ENCODE measurements around the gene C15orf61.
A peak's percentile ranks its signal among the peaks of the same experiment; 100 is the strongest.

The C15orf61 gene

DNA sequence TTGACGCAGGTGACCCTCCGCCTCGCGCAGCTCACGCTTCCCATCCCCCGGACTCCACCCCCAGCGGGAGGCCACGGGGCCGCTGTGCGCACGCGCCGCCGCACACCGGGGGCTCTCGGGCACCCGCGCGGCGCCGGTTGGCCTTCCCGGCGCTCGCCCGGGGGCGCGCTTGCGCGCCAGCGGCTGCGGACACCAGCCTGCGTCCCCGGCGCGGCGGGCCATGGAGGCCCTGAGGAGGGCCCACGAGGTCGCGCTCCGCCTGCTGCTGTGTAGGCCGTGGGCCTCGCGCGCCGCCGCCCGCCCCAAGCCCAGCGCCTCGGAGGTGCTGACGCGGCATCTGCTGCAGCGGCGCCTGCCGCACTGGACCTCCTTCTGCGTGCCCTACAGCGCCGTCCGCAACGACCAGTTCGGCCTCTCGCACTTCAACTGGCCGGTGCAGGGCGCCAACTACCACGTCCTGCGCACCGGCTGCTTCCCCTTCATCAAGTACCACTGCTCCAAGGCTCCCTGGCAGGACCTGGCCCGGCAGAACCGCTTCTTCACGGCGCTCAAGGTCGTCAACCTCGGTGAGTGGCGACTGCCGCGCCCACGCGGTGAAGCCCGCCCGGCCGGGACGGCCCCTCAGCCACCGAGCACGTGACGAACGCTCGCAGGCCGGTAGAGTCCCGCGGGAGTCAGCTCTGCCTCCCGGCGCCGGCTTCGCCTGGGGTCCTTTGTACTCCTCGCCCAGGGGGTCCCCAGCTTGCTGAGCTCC, at the start of gene C15orf61:
C15orf61 (plus strand) TSS at position 103 of the 754 bp plus-strand sequence; CDS start at position 221, 118 bp downstream.
- DNase-seq (ENCODE audit: low read depth in 2 of 2), result peak; percentile 81

DNA sequence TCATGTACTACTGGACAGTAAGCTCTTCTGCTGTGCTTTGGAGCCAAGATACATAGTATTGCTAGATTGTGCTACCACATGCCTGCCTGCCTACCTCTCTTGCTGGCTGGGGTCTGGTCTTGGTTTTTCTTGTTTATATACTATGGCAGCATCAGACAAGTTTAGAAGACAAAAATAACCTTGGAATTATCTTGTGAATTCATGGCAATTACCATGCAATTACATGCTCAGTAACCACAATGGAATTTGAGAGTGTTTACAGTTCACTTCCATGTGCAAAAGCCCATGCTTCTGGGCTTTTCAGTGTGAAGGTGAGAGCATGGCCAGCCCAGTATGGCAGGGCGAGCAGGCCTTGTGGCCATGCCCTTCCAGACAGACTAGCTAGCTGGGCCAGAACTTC, 48.0 kb upstream of the C15orf61 start:
- no peak for DNase-seq (ENCODE audit: low read depth in 2 of 2)

GRCh38 chr15:67474405-67475110, 46.4 kb upstream of the C15orf61 start:
- no peak for DNase-seq (ENCODE audit: low read depth in 2 of 2)

DNA sequence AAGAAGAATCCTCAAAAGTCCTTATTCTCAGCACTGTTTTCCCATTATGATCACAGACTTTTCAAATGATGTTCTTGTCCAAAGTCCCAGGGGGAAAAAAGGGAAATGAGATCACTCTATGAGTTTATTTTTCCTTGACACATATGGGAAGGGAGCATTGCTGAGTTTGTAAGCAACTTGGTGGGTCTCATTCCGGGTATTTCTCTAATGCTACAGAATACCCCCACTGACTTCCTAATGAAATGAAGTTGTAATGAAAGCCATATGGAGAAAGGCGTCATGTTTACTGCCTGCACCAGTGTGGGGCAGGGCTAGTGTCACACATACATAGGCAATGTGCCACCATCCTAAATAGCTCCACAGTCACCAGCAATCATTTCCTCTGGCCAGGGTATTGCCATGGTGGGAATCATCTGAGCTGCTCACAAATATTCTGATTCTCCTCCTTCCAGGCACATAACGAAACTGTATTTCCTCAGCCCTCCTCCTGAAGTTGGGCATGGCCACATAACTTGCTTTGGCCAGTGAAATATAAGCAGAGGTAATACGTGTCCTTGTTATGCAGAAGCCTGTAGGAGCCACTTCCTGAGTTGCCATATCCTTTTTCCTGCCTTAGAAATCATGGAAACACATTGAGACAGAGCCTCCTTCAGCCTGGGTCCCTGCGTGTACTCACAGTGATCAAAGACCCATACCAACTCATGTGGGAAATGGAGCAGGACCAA, 41.0 kb upstream of the C15orf61 start:
- no peak for DNase-seq (ENCODE audit: low read depth in 2 of 2)

- DNase-seq (ENCODE audit: low read depth in 2 of 2), result no peak
Measured at GRCh38 chr15:67480741-67481140, 40.2 kb upstream of the C15orf61 start.

GRCh38 chr15:67481680-67482079, 39.3 kb upstream of the C15orf61 start:
- no peak for DNase-seq (ENCODE audit: low read depth in 2 of 2)

DNA sequence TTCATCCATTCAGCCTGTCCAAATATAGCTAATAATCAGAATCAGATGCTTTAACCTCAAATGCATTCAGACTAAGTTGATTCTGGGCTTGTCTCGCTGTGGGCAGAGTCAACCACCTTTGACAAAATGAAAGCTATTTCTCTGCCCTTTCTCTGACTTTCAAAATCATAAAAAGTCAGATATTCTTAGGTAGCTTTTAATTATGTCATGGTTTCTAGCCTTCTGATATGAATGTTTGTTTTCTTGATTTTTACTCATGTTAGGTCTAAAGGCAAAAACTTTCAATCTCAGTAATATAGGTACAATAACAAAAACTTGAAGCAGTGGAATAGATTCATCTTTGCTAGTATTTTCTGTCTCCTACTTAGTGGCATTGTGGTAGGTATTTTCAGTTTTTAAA, 25.3 kb upstream of the C15orf61 start:
- no peak for DNase-seq (ENCODE audit: low read depth in 2 of 2)

- no peak for DNase-seq (ENCODE audit: low read depth in 2 of 2)
Measured at GRCh38 chr15:67501177-67501835, 19.6 kb upstream of the C15orf61 start.

DNA sequence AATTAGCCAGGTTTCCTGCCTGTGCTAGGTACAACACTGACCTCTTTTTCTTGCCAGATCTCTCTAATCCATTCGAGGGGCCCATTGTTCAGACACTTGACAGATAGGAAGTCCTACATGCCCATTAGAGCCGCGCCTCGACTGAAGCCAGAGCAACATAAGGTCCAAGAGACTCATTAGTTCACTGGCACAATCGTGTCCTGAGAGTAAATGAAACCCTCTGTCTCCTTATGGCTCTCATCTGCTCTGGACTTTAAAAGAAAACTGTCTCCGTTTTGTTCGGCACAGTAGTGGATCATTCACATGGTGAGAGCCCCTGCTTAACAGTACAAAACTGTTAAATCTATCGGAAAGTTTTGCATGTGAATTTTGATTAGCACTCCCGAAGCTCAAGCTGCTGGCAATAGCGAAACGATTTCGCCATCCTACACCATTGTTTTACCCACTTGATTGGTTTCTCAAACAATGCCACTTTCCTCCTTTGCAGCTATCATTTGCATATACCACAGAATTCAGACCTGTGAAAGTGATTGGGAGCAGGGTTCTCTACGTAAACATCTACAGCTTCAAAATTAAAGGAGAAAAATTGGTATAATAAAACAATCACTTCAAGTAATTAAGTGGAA, 19.0 kb upstream of the C15orf61 start:
- DNase-seq (ENCODE audit: low read depth in 2 of 2), result no peak

DNA sequence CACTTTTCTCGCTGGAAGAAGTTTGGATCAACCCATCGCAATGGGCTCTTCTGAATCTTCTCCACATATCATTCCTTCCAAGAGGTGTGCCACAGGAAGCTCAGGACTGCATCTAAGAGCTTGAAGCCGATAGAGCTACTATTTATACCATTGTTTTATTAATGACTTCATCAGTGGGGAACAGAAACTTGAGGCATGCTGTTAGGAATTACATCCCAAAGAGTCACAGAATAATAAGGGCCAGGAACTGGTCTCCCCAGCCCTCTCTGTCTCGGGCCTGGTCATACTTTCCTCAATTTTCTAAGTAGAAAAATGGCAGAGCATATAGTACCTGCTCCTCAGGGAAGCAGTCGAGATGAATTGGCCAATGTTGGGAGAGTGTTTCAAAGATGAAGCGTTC, 16.9 kb upstream of the C15orf61 start:
- no peak for DNase-seq (ENCODE audit: low read depth in 2 of 2)

DNA sequence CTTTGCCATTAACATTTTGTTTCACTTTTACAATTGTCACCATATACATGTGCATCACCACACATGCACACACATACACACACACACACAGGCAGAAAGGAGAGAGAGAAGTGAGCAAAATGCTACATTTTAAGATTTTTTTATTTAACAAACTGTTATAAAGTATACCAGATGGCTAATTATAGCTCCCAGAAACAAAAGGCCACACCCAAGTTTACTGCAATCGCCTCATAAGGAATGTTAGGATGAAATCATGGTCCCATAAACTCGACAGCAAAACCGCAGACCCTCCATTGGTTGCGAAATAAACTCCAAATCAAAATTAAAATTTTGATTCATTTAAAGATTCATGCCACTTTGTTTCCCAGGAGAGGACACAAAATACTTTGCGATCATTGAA, 16.1 kb upstream of the C15orf61 start:
- no peak for DNase-seq (ENCODE audit: low read depth in 2 of 2)

DNA sequence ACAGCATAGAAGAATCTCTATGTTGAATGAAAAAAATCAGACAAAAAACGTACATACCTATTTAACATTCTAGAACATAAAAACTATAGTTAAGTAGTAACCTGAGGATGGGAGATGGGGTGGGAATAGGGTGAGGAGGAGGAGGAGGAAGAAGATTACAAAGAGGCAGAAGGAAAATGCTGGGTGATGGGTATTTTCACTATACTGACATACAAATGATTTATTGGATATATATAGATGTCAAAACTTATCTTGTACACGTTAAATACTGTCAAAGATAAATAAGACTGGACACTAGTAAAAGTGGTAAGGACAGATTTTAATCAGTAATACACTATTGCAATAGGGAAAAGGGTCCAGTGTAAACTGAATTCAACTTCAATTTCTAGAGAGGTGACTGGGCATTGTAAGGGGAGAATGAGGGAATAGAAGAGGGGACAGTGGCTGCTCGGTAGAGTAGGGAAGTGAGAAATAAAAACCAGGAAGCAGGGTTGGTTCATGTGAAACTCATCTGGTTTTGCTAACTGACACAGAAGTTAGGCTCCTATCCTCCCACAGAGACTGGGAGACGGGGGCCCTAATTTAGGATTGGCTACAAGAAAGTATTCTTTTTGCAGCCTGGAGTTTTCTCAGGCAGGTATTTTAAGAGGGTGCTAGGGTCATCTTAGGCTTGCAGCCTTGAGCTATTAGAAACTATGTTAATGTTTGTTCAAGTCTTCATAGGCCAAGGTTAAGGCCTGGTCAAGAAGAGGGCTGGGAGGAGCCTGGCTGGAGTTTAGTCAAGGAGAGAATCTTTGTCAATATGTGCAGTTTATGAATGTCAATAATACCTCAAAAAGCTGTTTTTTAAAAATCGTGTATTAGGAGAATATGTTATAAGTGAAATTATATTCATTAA, 15.0 kb upstream of the C15orf61 start:
- DNase-seq (ENCODE audit: low read depth in 2 of 2), result no peak

DNA sequence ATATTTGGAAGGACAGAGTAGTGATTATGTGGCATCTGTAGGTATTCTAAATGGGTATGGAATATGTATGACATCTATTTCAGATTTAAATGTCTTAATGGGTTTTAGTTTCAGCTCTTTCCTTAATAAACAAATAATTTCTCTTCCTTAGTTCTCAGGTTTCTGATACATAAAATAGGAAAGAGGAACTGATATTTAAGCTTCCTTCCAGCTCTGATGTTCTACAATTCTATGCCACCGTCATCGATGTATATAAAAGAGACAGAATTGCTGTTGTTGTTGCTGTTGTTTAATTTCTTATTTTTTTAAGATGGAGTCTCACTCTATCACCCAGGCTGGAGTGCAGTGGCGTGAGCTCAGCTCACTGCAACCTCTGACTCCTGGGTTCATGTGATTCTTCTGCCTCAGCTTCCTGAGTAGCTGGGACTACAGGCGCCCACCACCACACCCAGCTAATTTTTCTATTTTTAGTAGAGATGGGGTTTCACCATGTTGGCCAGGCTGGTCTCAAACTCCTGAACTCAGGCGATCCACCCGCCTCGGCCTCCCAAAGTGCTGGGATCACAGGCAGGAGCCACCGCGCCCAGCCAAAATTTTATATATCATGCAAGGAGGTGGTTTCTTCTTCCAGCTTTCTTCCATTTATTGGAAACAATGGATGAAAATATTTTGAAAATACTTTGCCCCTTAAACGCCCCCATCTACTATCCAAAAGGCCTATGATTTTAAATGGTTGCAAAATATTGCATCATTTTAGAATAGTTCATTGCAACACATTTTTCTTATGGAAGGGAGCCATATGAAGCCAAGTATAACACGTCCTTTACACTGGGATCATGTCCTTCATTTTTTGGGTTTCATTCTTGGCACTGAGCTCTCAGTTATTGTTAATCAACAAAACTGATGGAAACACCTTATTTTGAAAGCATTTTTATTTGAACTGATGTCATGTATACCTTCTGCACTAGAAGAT, 13.9 kb upstream of the C15orf61 start:
- no peak for DNase-seq (ENCODE audit: low read depth in 2 of 2)

- DNase-seq (ENCODE audit: low read depth in 2 of 2), result no peak
Measured at GRCh38 chr15:67508407-67508806, 12.5 kb upstream of the C15orf61 start.

DNA sequence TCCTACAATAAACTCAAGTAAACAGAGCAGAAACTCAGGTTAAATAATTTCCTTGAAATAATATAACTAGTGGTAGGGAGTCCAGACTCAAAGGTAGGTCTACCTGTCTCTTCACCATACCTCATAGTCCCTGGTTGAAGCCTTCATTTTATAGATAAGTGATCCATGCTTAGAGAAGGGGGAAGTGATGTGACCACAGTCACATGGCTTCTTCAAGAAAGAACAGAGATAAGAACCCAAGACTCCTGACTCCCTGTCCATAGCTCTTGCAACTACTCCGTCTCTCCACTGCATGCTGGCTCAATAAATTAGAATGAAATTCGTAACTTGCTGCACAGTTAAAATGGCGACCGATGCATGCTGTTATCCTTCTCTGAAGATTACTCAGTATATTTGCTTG, 11.0 kb upstream of the C15orf61 start:
- no peak for DNase-seq (ENCODE audit: low read depth in 2 of 2)

- no peak for DNase-seq (ENCODE audit: low read depth in 2 of 2)
Measured at GRCh38 chr15:67510597-67511190, 10.2 kb upstream of the C15orf61 start.

DNA sequence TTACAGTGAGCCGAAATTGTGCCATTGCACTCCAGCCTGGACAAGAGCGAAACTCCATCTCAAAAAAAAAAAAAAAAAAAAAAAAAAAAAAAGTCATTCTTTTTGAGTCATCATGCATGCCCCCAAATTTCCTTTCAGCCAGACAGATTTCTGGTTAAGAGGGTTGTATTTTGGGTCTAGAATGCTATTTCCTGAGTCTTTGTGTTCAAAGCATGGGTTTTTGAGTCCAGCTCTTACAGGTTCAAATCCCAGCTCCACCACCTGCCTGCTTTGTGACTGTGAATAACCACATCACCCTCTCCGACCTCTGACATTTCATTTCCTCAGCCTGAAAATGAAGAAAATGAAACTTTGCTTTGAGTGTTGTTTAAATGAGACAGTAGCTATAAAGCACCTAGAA, 9.3 kb upstream of the C15orf61 start:
- DNase-seq (ENCODE audit: low read depth in 2 of 2), result no peak

DNA sequence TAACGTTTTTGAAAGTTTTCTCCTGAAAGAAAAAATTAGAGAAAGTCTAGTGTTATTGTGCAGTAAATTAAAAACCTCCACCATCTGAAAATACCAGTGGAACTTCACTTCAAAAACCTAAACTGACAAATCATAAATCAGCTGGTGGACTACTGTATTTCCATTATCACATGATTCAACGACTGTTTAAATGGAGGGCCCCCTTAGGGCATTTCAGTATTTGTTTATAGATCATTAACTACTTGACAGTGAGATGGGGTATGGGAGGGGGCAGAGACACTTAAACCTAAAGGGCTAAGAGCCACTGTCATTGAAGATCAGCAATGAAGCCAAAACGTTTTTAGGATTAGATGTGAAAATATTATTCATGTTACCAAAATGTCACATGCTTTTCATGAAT, 8.8 kb upstream of the C15orf61 start:
- DNase-seq (ENCODE audit: low read depth in 2 of 2), result no peak
